OCI-M1 (cell line): ENCODE results near the gene TRPC6.
"Not testable (repeated sequence)": the region's sequence is repeated elsewhere in the genome, so short reads cannot be mapped to it uniquely, and the experiment has no call there.

ENCODE experiments used
- DNase-seq: peaks from one replicate; lab custom pipeline; 2025; lab: John Stamatoyannopoulos, UW

Gene TRPC6

DNA sequence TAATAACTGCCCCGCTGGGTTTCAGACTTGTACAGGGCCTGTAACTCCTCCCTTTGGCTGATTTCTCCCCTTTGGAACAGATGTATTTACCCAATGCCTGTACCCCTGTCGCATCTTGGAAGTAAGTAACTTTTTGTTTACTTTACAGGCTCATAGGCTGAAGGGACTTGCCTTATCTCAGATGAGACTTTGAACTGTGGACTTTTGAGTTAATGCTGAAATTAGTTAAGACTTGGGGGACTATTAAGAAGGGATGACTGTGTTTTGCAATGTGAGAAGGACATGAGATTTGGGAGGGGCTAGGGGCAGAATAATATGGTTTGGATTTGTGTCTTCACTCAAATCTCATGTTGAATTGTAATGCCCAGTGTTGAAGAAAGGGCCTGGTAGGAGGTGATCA, 62.0 kb downstream of the TRPC6 start:
- no peak for DNase-seq

DNA sequence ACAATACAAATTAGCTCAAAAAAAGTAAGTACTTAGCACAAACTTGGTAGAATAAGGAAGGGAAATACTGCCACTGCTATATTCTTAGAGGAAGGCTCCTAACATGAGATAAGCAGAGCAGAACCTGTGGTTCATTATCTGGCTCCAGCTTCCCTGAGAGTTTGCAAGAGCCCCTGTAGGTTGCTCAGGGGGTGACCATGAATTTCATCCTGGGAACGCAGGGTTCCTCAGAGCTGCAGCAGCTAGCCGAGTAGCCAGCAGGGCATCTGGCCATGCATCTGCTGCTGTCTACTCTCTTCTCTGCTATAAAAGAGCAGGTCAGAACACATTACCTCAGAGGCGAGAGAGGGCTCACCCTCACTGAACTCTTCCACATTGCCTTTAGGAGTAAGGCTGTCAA, 67.3 kb downstream of the TRPC6 start:
- peak; percentile 88 for DNase-seq

DNA sequence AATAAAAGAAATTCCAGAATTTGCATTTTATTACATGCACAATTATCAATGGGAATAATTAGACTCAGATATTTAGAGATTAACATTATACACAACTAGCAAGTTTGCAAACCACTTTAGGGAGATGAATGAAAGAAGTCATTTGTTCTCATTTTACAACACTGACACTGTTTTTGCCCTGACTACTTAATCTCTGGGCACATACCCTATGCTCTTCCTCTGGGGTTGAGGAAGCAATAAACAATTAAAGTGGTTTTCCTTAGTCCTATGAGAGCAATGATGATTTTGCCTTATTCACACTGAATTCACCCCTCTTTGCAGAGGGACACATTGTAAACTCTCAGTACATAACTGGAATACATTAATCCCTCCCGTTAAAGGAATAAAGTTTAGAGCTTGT, 72.7 kb downstream of the TRPC6 start:
- DNase-seq = no peak

DNA sequence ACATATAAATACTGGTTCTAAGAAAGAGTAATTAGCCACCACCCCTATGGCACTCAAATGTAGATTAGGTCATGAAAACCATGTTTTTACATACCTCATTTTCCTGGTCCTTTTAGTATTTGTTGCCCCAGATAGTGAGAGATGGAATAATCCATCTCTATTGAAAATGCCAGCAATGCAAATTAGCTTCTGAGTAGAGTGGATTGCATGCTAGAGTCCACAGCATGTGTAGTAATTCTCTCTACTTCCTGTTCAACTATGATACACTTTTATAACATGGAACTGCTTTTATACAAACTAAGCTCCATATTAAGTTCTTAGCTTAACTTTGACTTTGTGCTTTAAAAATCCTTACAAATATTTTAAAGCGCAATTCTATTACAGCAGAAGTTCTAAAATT, 73.2 kb downstream of the TRPC6 start:
- DNase-seq = no peak

DNA sequence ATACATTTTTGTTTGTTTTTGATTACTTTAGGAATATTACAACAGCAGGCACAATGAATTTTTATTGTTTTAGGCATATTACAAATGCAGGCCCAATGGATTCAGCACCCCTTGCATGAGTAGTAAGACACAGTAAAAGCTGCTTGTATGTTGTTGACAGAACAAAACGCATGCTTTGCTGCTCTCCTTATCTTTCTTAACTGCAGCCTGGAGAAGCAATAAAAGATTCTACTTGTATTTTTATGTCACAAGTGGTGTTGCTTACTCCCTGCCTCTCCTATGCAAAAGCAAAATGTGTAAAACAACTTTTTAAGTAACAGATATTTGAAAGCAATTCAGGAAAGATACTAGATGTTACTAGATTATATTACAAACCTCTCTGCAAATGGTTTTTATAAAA, 73.9 kb downstream of the TRPC6 start:
- DNase-seq = peak; percentile 32

DNA sequence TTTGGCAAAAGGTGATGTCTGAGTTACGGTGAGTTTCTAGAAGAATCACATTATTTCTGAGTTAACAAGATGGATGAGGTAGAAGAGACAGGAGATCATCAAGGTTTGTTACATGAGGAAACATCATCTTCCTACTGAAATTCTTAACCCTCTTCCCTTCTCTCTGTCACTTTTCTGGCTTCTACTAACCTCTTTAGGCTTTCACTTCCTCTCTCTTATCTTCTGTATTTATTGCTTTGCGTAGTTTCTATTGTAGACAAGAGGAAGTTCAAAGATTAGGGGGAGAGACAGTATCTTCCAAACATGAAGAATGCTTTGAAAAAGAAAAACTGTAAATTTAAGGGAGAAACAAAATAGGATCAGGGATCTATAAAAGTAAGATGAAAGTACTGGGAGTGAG, 75.4 kb downstream of the TRPC6 start:
- DNase-seq = peak; percentile 59

DNA sequence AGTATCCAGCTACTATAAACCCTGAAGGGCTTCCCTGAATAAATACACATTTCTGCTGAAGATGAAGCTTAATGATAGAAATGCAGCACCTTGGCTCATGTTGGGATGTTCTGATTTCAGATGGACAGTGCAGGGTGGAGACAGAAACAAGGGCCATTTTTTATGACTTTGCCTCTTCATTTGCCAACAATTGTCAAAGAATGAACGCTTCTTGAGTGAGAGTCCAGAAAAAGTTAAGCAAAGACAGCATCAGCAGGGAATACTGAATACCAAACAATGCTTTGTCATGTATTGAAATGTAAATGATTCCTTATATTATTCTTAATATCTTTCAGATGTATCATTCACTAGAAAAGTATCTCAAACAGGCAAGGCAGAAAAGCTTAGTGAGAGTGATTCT, 84.9 kb downstream of the TRPC6 start:
- DNase-seq = no peak

DNA sequence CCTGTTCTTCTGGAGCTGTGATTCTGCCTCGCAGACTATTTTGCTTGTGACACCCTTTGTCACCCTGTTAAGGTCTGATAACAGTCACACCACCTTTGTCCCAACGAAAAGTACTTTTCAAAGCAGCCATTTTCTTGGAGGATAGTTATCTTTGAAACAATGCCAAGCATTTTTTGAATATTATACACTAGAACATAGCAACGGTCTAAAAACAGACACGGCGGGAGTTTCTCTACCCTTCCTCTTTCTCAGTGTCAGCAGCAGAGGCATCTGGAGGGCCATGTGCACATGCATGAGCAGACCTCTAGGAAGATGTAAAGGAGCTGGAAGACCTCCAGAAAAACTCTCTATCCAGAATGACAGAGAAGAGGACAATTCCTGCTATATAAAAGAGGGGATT, 86.5 kb downstream of the TRPC6 start:
- peak; percentile 12 for DNase-seq

DNA sequence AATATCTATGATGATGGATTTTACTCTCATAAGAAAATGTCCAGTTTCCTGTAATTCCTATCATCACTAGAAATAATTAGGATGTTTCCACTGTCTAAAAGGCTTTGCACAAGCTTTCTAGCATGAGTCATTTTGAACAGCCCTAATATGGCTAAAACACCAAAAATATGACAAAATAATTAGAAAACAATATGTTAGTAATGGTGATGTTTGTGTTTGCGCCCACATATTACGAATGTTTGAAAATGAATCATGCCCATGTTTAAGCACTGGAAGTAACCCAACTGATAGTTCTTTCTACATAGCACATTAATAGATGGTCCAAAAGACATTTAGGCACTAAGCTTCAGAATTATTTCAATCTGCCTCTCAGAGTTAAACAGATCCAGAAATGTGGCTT, 96.0 kb downstream of the TRPC6 start:
- no peak for DNase-seq

DNA sequence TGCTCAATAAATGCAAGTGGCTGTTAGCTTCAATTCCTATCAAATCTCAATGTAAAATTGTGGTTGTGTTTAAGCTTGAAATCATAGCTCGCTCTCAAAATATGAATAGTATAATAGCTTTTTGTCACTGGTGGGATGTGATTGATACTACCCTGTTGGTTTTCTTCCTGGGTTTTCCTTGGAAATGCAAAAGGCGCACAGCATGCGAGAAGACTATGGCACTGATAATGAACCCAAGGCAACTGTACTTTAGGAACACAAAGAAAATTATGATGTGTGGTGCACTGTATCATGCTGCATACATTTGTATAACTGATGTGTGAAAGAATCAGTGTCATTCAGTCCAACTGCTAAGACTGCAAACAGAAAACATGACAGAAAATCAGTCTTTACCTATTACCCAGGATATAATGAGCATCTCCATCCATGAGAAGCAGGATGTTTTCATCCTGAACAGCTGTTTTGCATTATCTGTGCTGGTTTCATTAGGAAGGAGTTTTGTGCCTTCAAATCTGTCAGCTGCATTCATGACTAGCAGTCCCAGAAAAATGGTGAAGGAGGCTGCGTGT, 101.2 kb downstream of the TRPC6 start:
- no peak for DNase-seq

DNA sequence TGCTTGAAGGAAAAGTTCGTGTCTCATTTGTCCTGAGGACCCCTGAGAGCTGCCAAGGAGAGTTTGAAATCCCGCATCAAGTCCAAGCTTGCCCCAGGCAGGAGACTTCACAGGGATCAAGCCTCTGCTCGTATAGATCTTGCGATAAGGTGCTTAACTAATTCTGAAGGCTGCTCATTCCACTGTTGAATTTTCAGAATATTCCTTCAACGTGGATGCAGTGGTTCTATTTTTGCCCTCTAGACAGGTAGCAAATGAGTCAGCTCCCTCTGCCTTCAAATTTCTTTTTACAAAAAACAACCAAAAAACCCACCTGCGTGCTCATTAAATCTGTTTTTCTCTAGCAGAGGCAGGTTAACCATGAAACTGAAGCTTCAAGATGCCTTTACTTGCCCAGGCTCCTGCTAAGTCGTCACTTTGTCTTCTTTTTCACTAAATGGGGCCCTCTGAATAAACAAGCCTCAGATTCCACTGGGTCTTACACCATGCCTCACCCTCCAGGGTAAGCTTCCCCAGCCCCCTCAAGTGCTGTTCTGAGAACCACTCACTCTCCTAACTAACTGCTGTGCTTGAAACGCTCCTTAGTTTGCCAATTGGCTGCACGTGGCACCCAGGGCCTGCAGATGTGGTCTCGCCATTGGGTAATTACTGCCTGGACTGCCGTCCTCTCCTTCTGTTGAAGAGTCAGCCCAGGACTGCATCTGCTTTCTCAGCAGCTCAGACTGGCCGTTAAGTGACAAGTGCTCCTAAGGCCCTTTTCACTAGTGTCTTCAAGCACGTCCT, 105.0 kb downstream of the TRPC6 start:
- no peak for DNase-seq

DNA sequence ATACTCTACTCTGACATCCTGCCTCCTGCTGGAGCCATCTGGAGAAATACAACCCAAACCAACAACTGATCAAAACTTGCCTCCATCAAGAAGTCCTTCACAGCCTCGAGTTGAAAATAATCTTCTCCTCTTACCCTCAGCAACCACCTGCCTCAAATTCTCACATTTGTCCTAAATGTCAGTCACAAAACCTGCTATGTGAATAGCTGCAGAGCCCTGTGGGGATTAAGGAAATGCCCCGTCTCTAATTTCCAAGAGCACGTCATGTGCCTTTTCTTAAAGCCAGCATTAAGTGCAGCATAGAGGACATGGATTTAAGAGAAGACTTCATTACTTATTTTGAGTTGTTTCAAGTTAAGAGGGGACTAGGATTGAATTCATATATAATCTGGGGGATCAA, 105.9 kb downstream of the TRPC6 start:
- DNase-seq = no peak

DNA sequence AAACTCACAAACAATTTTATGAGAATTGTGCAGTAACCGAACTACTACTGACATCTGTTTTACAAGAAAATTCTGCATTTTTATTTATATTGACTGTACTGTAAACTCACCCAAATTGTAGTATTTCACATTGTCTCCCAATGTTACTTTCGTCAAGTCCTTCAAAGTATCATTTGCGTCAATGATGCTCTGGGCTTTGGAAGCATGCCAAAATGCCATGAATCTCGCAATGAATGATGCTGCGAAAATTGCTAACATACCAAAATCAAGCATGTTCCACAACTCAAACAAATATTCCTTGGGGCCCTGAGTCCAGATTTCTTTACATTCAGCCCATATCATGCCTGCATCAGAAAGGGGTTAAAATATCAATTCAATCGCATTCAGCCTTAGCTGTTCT, 107.6 kb downstream of the TRPC6 start:
- no peak for DNase-seq

DNA sequence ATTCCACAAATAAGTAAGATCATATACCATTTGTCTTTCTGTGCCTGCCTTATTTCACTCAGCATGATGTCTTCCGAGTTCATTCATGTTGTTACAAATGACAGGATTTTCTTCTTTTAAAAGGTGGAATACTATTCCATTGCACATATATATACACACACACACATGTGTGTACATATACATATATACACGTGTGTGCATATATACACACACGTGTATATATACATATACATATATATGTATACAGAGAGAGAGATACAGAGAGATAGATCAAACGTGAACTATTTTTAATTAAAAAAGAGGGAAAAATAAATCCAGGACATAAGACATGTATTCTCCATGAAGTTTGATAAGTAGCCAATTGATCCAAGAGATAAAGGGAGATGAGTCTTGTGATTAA, 108.1 kb downstream of the TRPC6 start:
- no peak for DNase-seq

DNA sequence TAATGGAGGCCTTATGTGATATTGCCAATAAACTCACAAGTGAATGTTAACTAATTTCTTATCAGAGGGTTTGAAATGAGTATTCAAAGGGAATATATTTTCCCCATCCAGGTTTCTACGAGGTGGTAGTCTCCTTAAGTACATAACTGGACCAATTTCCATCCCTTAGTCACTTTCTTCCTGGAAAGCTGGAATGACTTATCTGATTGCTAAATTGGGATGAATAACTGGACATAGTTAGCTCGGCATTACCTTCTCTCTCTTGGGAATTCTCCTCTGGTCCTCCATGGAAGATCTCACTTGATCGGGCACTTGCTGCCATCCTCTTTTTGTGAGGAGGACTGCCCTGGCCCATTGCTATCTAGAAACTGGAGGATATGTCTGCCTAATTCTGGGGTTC, 109.1 kb downstream of the TRPC6 start:
- no peak for DNase-seq

DNA sequence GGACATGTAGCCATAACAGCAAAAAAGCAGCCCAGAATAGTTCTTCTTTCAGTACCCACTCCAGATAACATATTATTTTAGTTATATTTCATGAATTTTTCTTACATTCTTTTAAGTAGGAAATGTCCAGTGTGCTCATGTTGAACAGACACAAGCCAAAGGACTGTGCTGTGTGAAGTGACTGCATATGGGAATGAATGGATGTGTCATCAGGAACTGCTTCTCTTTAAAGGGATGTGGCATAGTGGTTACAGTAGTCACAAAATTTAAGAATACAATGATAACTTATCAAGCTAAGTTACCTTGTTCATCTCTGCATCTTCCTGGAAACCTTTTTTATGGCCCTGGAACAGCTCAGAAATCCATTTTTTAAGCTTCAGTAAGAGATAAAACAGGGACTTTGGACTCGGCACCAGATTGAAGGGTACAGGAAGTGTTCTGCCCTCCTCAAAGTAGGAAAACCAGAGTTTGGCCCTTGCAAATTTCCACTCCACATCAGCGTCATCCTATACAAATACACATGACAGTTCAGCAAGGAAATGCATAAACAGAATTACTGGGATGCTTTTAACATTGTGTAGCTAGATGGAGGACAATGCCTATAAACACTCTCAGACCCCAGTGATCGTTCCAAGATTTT, 112.8 kb downstream of the TRPC6 start:
- no peak for DNase-seq

DNA sequence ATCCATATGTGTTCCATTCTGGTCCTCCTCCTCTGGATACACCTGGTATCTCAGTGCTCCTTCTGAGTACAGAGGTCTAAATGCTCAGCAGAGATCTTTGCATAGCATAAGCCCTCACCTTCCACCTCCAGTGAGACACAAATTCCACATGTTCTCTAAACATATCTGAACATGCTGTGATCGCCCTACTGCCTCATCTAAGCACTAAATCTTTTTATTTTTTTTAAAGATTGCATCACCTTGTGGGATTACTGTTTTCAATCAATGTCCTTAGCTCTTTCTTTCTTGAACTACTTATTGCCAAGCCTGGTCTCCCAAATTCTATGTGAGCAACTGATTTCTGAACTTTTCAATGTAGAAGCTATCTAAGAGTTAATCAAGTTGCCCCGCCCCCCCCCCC, 113.4 kb downstream of the TRPC6 start:
- peak; percentile 13 for DNase-seq

DNA sequence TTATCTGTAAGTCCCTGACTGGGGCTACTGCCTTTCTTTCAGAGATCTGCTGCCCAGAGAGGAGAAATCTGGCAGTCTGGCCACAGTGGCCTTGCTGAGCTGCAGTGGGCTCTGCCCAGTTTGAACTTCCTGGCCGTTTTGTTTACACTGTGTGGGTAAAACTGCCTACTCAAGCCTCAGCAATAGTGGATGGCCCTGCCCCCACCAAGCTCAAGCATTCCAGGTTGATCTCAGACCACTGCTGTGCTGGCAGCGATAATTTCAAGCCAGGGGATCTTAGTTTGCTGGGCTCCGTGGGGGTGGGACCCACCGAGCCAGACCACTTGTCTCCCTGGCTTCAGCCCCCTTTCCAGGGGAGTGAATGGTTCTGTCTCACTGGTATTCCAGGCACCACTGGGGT, 117.5 kb downstream of the TRPC6 start:
- no peak for DNase-seq

DNA sequence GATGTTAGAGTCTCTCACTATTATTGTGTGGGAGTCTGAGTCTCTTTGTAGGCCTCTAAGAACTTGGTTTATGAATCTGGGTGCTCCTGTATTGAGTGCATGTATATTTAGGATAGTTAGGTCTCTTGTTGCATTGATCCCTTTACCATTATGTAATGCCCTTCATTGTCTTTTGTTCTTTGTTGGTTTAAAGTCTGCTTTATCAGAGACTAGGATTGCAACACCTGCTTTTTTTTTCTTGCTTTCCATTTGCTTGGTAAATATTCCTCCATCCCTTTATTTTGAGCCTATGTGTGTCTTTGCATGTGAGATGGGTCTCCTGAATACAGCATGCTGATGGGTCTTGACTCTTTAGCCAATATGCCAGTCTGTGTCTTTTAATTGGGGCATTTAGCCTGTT, 119.4 kb downstream of the TRPC6 start:
- DNase-seq = not testable (repeated sequence)

DNA sequence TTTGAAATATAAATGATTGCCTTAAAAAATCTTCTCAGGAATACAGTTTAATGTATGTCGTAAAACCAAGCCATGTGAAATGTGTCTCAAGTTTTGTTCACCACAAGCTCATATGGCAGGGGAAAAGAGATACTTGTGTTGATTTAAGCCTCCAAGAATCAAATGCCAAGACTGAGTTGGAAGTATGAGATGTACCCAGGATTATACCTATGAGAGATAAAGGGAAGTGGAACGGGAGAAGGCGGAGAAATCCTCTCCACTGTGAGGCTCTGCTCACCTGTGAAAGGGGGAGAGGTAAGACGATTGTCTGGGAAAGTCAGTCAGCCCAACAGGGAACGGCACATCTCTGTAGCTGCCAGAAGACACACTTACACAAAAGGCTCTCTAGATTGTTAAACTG, 124.8 kb downstream of the TRPC6 start:
- no peak for DNase-seq

DNA sequence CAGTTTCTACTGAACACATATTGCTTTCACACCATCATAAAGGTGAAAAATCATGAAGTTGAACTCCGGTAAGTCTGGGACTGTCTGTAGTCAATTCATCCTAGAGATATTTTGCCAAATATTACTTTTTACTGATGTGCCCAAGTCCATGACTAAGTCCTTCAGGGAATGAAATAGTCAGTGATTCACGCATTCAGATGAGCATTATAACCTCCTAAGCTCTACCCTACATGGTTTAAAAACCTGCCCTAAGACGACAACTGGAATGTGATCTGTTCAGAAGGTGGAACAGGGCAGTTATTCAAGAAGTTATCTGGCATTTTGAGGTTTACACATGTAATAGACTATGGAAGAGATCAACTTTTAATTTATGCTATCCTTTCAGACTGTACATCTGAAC, 125.6 kb downstream of the TRPC6 start:
- no peak for DNase-seq

DNA sequence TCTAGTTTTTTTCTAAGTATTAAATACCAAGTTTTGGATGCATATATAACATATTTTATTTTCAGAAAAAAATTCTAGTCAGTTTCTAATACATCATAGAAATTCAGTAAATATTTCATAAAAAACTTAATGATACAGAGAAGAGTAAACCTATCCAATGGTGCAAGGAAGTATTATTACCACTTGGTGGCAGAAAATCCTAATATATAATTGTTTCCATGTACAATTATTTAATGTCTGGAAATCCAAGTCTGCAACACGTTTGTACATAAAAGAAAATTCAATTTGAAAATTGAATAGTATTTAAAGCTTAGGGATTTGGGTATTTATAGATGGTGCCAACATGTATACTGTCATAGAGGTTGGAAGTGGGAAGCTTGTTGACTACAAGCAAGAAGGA, 127.0 kb downstream of the TRPC6 start:
- DNase-seq = peak; percentile 44

DNA sequence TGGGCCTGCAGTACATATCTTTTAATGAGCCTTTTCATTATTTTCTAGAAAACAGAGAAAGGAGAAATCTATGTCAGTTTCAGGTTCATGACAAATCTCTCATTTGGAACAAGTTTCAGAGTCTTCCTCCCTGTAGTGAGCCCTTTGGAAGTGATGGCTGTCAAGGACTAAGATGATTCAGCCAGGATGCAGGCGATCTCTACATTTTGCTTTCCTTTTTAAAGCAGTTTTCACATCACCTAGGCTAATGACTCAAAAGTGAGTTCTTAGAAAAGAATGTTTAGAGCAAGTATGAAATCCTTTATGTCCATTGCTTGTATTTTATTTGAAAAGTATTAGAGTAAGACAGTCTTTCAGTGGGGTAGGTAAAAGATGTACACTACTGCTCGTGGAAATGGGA, 130.1 kb downstream of the TRPC6 start:
- no peak for DNase-seq
